Neuron (in vitro differentiated cells): ENCODE results near the gene CYP3A7.
"Not testable (repeated sequence)": the region's sequence is repeated elsewhere in the genome, so short reads cannot be mapped to it uniquely, and the experiment has no call there.

Experiments used
- H2AFZ ChIP-seq: one replicate; pipeline ENCODE4 v1.6.1; 2013; ENCODE audit warnings: low read depth, mild to moderate bottlenecking, inconsistent platforms, low read length, moderate library complexity
- H3K27me3 ChIP-seq: one replicate; pipeline ENCODE4 v1.6.1; 2013; ENCODE audit warnings: low read length; ENCODE audit not compliant: insufficient read depth
- H3K36me3 ChIP-seq: one replicate; pipeline ENCODE4 v1.6.1; 2013; ENCODE audit warnings: low read length; ENCODE audit not compliant: insufficient read depth
- H3K4me1 ChIP-seq: one replicate; pipeline ENCODE4 v1.6.1; 2013; ENCODE audit warnings: low read length; ENCODE audit not compliant: insufficient read depth
- H3K4me3 ChIP-seq: 2 replicates; pipeline ENCODE4 v1.5.1; 2013; ENCODE audit warnings: mild to moderate bottlenecking, low read length, moderate library complexity
- H3K9me3 ChIP-seq: one replicate; pipeline ENCODE4 v1.6.1; 2013; ENCODE audit warnings: low read length

CYP3A7 gene

DNA sequence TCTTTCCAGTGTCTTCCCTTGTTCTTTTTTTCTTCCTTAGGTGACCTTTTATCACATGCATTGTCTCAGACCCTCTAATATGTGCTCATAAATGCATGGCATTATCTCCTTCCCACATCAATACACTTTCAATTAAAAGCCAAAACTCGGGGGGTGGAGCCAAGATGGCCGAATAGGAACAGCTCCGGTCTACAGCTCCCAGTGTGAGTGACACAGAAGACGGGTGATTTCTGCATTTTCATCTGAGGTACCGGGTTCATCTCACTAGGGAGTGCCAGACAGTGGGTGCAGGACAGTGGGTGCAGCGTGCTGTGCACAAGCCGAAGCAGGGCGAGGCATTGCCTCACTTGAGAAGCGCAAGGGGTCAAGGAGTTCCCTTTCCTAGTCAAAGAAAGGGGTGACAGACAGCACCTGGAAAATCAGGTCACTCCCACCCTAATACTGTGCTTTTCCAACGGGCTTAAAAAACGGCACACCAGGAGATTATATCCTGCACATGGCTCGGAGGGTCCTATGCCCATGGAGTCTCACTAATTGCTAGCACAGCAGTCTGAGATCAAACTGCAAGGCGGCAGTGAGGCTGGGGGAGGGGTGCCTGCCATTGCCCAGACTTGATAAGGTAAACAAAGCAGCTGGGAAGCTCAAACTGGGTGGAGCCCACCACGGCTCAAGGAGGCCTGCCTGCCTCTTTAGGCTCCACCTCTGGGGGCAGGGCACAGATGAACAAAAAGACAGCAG is 49.0 kb downstream of the CYP3A7 start:
- H3K36me3 ChIP-seq, H3K4me3 ChIP-seq, H3K4me1 ChIP-seq, H2AFZ ChIP-seq, H3K9me3 ChIP-seq, H3K27me3 ChIP-seq: not testable (repeated sequence)

DNA sequence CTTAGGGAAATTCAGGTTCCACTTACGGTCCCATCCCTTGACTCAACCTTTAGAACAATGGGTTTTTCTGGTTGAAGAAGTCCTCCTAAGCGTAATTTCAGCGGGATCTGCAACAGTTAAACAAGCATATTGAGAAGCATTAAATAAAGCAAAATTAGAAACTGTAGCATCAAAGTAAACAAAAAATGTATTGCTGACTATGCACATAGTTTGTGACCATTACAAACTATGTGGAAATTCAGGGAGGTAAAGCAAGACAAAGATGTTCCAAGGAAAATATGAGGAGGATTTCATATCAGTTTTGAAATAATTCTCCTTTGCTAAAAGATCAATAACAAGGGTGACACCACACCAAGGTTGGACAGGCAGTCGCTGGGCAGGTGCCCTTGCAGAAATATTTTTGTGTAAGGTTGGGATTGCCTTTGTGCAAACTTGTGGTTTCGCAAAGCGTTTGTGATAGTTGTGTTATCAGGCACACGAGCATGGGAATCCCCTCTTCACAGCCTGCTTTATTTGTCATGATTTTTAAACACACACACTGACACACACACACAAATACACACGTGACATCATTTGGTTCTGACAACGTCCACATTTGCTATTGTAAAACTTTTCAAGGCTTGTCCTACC is 49.8 kb downstream of the CYP3A7 start:
- Histone ChIP-seq H3K27me3 (no peaks in the 10 kb centered on the region), H2AFZ (no peak overlapping the region), H3K4me3 (no peak overlapping the region), H3K9me3 (peaks cover 8% of the 10 kb centered on the region), H3K36me3 (no peaks in the 10 kb centered on the region), H3K4me1 (no peaks in the 10 kb centered on the region)

DNA sequence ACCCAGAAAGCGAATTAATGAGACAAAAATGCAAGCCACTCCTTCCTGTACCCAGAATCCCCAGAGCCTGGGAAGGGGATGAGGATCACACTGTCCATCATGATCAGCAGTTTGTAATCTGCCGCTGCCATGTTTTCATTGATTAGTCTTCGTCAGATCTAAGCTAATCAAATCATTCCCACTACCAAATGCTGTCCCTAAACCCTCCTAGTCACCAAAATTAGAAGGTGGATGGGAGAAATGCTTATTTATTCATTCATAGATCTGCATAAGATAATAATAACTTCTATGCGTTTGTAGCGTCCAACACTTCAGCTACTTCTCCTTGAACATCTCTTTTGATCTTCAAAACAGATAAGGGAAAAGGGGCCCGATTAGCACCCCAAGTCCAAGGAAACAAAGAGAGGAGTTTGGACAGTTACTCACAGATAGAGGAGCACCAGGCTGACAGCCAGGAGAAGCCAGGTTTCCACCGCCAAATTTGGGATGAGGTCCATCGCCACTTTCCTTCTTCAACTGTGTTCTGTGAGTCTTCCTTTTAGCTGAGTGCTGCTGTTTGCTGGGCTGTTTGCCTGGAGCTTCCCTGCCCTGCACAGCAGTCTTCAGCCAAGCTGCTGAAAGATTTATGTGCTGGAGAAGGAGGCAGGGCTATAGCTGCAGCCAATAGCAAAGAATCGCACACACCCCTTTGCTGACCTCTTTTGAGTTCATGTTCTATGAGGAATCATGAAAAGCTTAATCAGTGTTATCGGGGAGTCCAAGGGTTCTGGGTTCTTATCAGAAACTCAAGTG is 55.4 kb downstream of the CYP3A7 start, which contains the start of gene CYP3A5:
CYP3A5 (minus strand) TSS at position 597 of the 792 bp plus-strand sequence; CDS start at position 497, 100 bp downstream.
- no peak within 1 kb of the TSS for H3K4me3 ChIP-seq

GRCh38 chr7:99679032-99679399 is 56.0 kb downstream of the CYP3A7 start:
- H3K4me3 ChIP-seq: no peak overlapping the region
- no peak overlapping the region for H2AFZ ChIP-seq
- peaks cover 2% of the 10 kb centered on the region for H3K9me3 ChIP-seq
- H3K4me1 ChIP-seq: no peaks in the 10 kb centered on the region
- H3K36me3 ChIP-seq: no peaks in the 10 kb centered on the region
- no peaks in the 10 kb centered on the region for H3K27me3 ChIP-seq

More for the DNA sequence above, 55.4 kb downstream of the CYP3A7 start, which contains the start of gene CYP3A5:
- Histone ChIP-seq H3K9me3 (peaks cover 2% of the 10 kb centered on the region), H3K36me3 (no peaks in the 10 kb centered on the region), H3K4me1 (no peaks in the 10 kb centered on the region), H3K27me3 (no peaks in the 10 kb centered on the region), H2AFZ (no peak within 1 kb of the TSS)

- Histone ChIP-seq H3K27me3 (no peaks in the 10 kb centered on the region), H2AFZ (no peak overlapping the region), H3K4me1 (no peaks in the 10 kb centered on the region), H3K4me3 (no peak overlapping the region), H3K9me3 (no peaks in the 10 kb centered on the region), H3K36me3 (no peaks in the 10 kb centered on the region)
These were observed 57.3 kb downstream of the CYP3A7 start for GRCh38 chr7:99677648-99678045.

DNA sequence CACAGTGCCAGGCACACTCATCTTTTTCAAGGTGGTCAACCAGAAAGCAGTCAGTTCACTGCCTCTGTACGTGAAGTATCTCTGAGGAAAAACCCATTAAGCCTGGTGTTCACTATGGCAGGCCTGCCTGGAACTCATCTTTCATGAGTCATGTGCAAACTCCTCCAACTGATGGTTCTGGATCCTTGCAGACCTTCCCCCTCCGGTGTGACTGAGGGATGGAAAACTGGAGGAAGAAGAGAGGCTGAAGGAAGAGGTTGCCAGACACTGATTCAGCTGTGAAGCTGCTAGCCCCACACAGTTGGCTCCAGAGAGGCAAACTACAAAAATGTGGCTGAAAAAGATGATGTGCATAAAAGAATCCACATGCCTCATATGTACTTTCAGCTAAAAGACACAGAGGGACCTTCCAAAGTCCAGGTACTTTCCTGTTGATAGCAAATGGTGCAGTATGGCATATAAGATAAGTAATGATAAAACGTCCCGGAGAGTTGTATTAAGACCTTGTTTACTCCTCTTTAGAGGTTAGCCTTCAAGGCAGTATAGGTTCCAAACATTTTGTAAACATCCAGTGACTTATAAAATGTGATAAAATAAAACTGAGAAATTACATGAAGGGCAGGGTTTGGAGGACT is 57.9 kb downstream of the CYP3A7 start:
- no peaks in the 10 kb centered on the region for H3K36me3 ChIP-seq
- no peaks in the 10 kb centered on the region for H3K4me1 ChIP-seq
- H3K4me3 ChIP-seq: no peak overlapping the region
- no peaks in the 10 kb centered on the region for H3K9me3 ChIP-seq
- no peak overlapping the region for H2AFZ ChIP-seq
- no peaks in the 10 kb centered on the region for H3K27me3 ChIP-seq

GRCh38 chr7:99674995-99675742 is 59.8 kb downstream of the CYP3A7 start:
- Histone ChIP-seq H3K9me3 (no peaks in the 10 kb centered on the region), H3K4me3 (no peak overlapping the region), H3K27me3 (no peaks in the 10 kb centered on the region)

DNA sequence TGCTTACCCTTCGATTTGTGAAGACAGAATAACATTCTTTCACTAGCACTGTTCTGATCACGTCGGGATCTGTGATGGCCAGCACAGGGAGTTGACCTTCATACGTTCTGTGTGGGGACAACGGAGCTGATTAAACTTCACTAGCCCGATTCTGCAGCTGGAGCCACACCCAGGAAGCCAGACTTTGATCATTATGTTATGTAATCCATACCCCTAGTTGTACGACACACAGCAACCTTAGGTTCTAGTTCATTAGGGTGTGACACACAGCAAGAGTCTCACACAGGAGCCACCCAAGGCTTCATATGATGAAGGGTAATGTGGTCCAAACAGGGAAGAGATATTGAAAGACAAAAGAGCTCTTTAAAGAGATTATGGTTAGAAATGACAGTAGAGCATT is 62.4 kb downstream of the CYP3A7 start:
- no peaks in the 10 kb centered on the region for H3K36me3 ChIP-seq
- peaks cover 3% of the 10 kb centered on the region for H3K4me1 ChIP-seq
- no peak overlapping the region for H2AFZ ChIP-seq
- no peaks in the 10 kb centered on the region for H3K9me3 ChIP-seq
- H3K27me3 ChIP-seq: no peaks in the 10 kb centered on the region
- no peak overlapping the region for H3K4me3 ChIP-seq

More at GRCh38 chr7:99674995-99675742, 59.8 kb downstream of the CYP3A7 start:
- H3K4me1 ChIP-seq: no peaks in the 10 kb centered on the region
- no peaks in the 10 kb centered on the region for H3K36me3 ChIP-seq
- no peak overlapping the region for H2AFZ ChIP-seq

- Histone ChIP-seq H3K36me3 (no peaks in the 10 kb centered on the region), H3K4me1 (peaks cover 3% of the 10 kb centered on the region), H3K27me3 (no peaks in the 10 kb centered on the region), H3K4me3 (no peak overlapping the region), H2AFZ (no peak overlapping the region), H3K9me3 (no peaks in the 10 kb centered on the region)
These were observed 65.2 kb downstream of the CYP3A7 start for GRCh38 chr7:99669782-99670181.

DNA sequence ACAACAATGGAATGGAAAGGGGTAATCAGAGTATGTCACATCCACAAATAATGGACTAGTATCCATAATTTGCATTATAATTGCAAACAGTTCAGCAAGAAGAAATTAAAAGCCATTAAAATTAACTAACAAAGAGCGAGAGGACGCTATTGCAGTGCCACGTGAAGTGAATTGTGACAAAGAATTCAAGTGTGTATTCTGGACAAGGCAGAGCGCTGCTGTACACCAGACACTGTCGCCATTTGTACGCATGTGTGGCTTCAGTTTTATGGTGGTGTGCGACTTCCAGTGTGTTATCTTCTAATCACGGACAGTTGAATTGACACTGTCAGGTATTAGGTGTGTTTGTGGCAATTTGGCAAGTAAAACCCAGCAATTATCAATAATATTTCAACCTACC is 66.5 kb downstream of the CYP3A7 start:
- no peaks in the 10 kb centered on the region for H3K27me3 ChIP-seq
- H3K36me3 ChIP-seq: no peaks in the 10 kb centered on the region
- H3K4me1 ChIP-seq: peaks cover 3% of the 10 kb centered on the region
- H3K9me3 ChIP-seq: no peaks in the 10 kb centered on the region
- no peak overlapping the region for H3K4me3 ChIP-seq
- H2AFZ ChIP-seq: no peak overlapping the region

GRCh38 chr7:99667179-99667578 is 67.8 kb downstream of the CYP3A7 start:
- H3K27me3 ChIP-seq: no peaks in the 10 kb centered on the region
- peaks cover 3% of the 10 kb centered on the region for H3K4me1 ChIP-seq
- H3K36me3 ChIP-seq: no peaks in the 10 kb centered on the region

GRCh38 chr7:99666013-99666395 is 69.0 kb downstream of the CYP3A7 start:
- no peak overlapping the region for H2AFZ ChIP-seq
- no peaks in the 10 kb centered on the region for H3K9me3 ChIP-seq
- H3K4me3 ChIP-seq: no peak overlapping the region
- peaks cover 3% of the 10 kb centered on the region for H3K4me1 ChIP-seq
- no peaks in the 10 kb centered on the region for H3K36me3 ChIP-seq
- H3K27me3 ChIP-seq: no peaks in the 10 kb centered on the region

More at GRCh38 chr7:99667179-99667578, 67.8 kb downstream of the CYP3A7 start:
- Histone ChIP-seq H3K9me3 (no peaks in the 10 kb centered on the region), H2AFZ (no peak overlapping the region), H3K4me3 (no peak overlapping the region)
